ENCODE results near the gene SOCS3.

DNA sequence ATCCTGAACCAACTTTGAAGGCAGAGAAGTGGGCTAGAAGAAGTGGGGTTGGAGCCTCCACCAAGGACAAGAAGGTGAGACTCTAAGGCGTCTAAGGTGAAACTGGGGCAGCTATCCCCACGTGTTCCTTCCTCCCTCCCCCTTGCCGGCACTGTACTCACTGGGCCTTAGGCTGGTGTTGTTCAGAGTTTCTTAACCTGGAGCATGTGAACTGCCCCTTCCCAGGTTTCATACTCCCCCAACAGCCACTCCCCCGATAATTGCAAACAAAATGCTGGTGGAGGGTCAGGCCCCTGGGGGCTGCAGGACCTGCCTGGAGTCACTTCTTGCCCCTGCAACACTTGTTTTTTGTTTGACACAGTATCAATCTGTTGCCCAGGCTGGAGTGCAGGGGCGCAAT, 7.3 kb upstream of the SOCS3 start:
- TF ChIP-seq, protein P1, sequence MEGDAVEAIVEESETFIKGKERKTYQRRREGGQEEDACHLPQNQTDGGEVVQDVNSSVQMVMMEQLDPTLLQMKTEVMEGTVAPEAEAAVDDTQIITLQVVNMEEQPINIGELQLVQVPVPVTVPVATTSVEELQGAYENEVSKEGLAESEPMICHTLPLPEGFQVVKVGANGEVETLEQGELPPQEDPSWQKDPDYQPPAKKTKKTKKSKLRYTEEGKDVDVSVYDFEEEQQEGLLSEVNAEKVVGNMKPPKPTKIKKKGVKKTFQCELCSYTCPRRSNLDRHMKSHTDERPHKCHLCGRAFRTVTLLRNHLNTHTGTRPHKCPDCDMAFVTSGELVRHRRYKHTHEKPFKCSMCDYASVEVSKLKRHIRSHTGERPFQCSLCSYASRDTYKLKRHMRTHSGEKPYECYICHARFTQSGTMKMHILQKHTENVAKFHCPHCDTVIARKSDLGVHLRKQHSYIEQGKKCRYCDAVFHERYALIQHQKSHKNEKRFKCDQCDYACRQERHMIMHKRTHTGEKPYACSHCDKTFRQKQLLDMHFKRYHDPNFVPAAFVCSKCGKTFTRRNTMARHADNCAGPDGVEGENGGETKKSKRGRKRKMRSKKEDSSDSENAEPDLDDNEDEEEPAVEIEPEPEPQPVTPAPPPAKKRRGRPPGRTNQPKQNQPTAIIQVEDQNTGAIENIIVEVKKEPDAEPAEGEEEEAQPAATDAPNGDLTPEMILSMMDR (conservative IDR thresholded peaks at IDR 0.05; ENCODE audit: low read length), result no peak
- TF ChIP-seq EZH2phosphoT487 (IDR thresholded peaks at IDR 0.05; ENCODE audit: borderline replicate concordance), result no peak

All from Loucy (cell line).